Measurements from ENCODE around the gene RERE.

DNA sequence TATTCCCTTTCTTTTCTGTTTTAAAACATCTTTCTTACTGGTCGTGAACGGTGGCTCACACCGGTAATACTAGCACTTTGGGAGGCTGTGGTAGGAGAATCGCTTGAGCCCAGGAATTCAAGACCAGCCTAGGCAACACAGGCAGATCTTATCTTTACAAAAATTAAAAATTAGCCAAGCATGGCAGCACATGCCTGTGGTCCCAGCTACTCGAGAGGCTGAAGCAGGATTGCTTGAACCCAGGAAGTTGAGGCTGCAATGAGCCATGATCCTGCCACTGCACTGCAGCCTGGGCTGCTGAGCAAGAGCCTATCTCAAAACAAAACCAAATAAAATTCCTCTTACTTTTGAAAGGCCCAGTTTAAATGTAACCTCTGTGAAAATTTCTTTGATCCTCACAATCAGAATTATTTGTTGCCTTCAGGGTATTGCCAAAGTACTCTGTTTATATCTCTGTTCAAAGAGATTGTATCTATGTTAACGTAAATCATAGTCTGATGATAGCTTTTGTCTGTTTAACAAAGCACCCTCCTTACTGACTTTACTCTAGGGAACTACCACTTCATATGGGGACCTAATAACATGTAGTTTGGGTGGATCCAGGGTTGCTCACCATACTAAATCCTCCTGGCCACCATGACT is 71.6 kb downstream of the RERE start:
- TF ChIP-seq CTCF (IDR thresholded peaks at IDR 0.05): no peak
- no peak for TF ChIP-seq POLR2A (IDR thresholded peaks at IDR 0.05)
- TF ChIP-seq POLR2AphosphoS5 (IDR thresholded peaks at IDR 0.05; ENCODE audit: insufficient read depth in 1 of 2, low read depth in 1 of 2): no peak
